OCI-LY7 (cell line): ENCODE data around the gene PRKCA. TPM values are rescaled to one million over a fixed set of nuclear protein-coding genes. Genes with fewer than 3 reads are reported as not detected.

ENCODE experiments used
- BruUV-seq: library from RNA; stranded (reverse); fragments of 400-500 nt; replicated peaks from 2 replicates; lab custom pipeline; 2021; lab: Mats Ljungman, UMichigan
- CTCF ChIA-PET: fragments of 300-600 bp; sonication (Branson Sonifier 250); formaldehyde crosslinking; loops from one replicate; lab custom pipeline; 2022; ENCODE audit warnings: antibody characterized with exemption; ENCODE audit not compliant: unreplicated experiment; lab: Charles Lee
- POLR2A ChIA-PET: fragments of 300-600 bp; sonication (Branson Sonifier 250); formaldehyde crosslinking; loops from one replicate; lab custom pipeline; 2022; ENCODE audit warnings: antibody characterized with exemption; lab: Charles Lee
- DNase-seq: peaks from one replicate; pipeline ENCODE4 v3.0.0-alpha.2; 2015; ENCODE audit warnings: low spot score
- H2AFZ ChIP-seq: fragments of 200-600 bp; sonication (generic), shearing (Covaris generic); 2 replicates; pipeline ENCODE4 v1.6.1; 2014; ENCODE audit warnings: mild to moderate bottlenecking, antibody characterized with exemption, low read length, moderate library complexity
- H3K27ac ChIP-seq: fragments of 200-600 bp; sonication (generic); 2 replicates; pipeline ENCODE4 v1.5.1; 2014; ENCODE audit warnings: mixed run types, low read depth, mild to moderate bottlenecking, moderate library complexity, low read length, inconsistent platforms; ENCODE audit not compliant: poor library complexity, severe bottlenecking
- H3K36me3 ChIP-seq: fragments of 200-600 bp; sonication (generic); 2 replicates; pipeline ENCODE4 v1.6.1; 2014; ENCODE audit warnings: mild to moderate bottlenecking, antibody characterized with exemption, low read length, moderate library complexity, mixed read lengths; ENCODE audit not compliant: insufficient read depth
- H3K4me1 ChIP-seq: fragments of 200-600 bp; sonication (generic); 2 replicates; pipeline ENCODE4 v1.5.1; 2014; ENCODE audit warnings: mild to moderate bottlenecking, low read length; ENCODE audit not compliant: insufficient read depth, poor library complexity, severe bottlenecking
- H3K4me2 ChIP-seq: fragments of 200-600 bp; sonication (generic); 2 replicates; pipeline ENCODE4 v1.6.1; 2014; ENCODE audit warnings: mild to moderate bottlenecking, low read length
- H3K4me3 ChIP-seq: fragments of 200-600 bp; sonication (generic); 2 replicates; pipeline ENCODE4 v1.5.1; 2014; ENCODE audit warnings: mild to moderate bottlenecking, low read depth, low read length; ENCODE audit not compliant: poor library complexity, severe bottlenecking
- H3K79me2 ChIP-seq: fragments of 200-600 bp; sonication (generic); 2 replicates; pipeline ENCODE4 v1.6.1; 2016; ENCODE audit warnings: low read depth, mild to moderate bottlenecking, low read length, moderate library complexity, mixed read lengths; ENCODE audit not compliant: insufficient read depth
- H3K9me2 ChIP-seq: fragments of 200-600 bp; sonication (generic); 2 replicates; pipeline ENCODE4 v1.6.1; 2016; ENCODE audit warnings: mild to moderate bottlenecking, low read length, mixed read lengths; ENCODE audit not compliant: insufficient read depth
- H3K9me3 ChIP-seq: fragments of 200-600 bp; sonication (generic); 2 replicates; pipeline ENCODE4 v1.6.1; 2014; ENCODE audit warnings: mild to moderate bottlenecking, mixed run types, low read length, mixed read lengths
- H4K20me1 ChIP-seq: fragments of 200-600 bp; sonication (generic); 2 replicates; pipeline ENCODE4 v1.6.1; 2014; ENCODE audit warnings: mild to moderate bottlenecking, antibody characterized with exemption, low read length, moderate library complexity, mixed read lengths; ENCODE audit not compliant: insufficient read depth
- EZH2phosphoT487 ChIP-seq: fragments of 200-600 bp; sonication (generic); IDR thresholded peaks from 2 replicates; pipeline ENCODE4 v1.6.1; 2018; ENCODE audit warnings: low read depth, borderline replicate concordance, mild to moderate bottlenecking, mixed run types, antibody characterized with exemption, low read length, moderate library complexity, mixed read lengths
- intact Hi-C: fragments of 100-400 bp; cut with micrococcal nuclease; formaldehyde crosslinking; loops from one replicate; pipeline ENCODE4 v1.10.0; 2022; ENCODE audit not compliant: unreplicated experiment
- total RNA-seq, 2 experiments: library from RNA; depleted of rRNA in 1 of 2; stranded (reverse); fragments of >200 nt in 1 of 2; shearing (Covaris generic) in 1 of 2; gene quantifications; 2 replicates each; pipeline ENCODE4 v1.2.3, GENCODE V29; 2014 to 2022
- TF ChIP-seq, protein P1 (sequence below): fragments of 200-600 bp; sonication (generic); conservative IDR thresholded peaks from 2 replicates; pipeline ENCODE4 v1.5.1; 2014; ENCODE audit warnings: mild to moderate bottlenecking, antibody characterized with exemption, low read length, moderate library complexity, mixed read lengths

PRKCA gene
- total RNA-seq, 2 experiments from 2014 or later: 6.6 to 32.1 TPM

DNA sequence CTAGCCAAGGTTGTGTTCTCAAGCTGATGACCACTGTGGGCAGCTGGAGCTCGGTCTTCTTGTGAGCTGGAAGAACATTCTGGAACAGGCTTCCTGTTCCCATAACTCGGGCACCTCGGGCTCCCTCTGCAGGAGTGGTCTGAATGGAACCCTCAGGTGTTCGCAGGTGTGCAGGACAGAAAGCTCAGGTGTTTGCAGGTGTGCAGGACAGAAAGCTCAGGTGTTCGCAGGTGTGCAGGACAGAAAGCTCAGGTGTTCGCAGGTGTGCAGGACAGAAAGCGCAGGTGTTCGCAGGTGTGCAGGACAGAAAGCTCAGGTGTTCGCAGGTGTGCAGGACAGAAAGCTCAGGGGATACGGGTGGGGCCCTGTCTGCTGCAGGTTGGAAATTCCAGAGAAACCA lies 423.5 kb downstream of the PRKCA start:
- no peaks in the 10 kb centered on the region for H3K9me2 ChIP-seq
- no peak for DNase-seq
- BruUV-seq: no TSS peak
- intact Hi-C loops: no loop called here
- no peak for TF ChIP-seq EZH2phosphoT487
- TF ChIP-seq, protein P1, sequence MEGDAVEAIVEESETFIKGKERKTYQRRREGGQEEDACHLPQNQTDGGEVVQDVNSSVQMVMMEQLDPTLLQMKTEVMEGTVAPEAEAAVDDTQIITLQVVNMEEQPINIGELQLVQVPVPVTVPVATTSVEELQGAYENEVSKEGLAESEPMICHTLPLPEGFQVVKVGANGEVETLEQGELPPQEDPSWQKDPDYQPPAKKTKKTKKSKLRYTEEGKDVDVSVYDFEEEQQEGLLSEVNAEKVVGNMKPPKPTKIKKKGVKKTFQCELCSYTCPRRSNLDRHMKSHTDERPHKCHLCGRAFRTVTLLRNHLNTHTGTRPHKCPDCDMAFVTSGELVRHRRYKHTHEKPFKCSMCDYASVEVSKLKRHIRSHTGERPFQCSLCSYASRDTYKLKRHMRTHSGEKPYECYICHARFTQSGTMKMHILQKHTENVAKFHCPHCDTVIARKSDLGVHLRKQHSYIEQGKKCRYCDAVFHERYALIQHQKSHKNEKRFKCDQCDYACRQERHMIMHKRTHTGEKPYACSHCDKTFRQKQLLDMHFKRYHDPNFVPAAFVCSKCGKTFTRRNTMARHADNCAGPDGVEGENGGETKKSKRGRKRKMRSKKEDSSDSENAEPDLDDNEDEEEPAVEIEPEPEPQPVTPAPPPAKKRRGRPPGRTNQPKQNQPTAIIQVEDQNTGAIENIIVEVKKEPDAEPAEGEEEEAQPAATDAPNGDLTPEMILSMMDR: no peak
- no peaks in the 10 kb centered on the region for H3K36me3 ChIP-seq
- no peaks in the 10 kb centered on the region for H4K20me1 ChIP-seq
- POLR2A ChIA-PET: interaction anchor here (0.5 to 0.6 kb wide), 2 partner anchors 134 to 715 kb away, joined by 3 read pairs; no protein-coding TSS in a partner anchor
- CTCF ChIA-PET: interaction anchor here (0.7 kb wide), 1 partner anchor 12 kb away, joined by 3 read pairs; no protein-coding TSS in a partner anchor
- H3K79me2 ChIP-seq: no peaks in the 10 kb centered on the region
- H3K4me2 ChIP-seq: no peak overlapping the region
- H3K9me3 ChIP-seq: no peaks in the 10 kb centered on the region
- H3K4me3 ChIP-seq: no peak overlapping the region
- no peaks in the 10 kb centered on the region for H3K4me1 ChIP-seq
- H3K27ac ChIP-seq: no peak overlapping the region
- H2AFZ ChIP-seq: no peak overlapping the region

DNA sequence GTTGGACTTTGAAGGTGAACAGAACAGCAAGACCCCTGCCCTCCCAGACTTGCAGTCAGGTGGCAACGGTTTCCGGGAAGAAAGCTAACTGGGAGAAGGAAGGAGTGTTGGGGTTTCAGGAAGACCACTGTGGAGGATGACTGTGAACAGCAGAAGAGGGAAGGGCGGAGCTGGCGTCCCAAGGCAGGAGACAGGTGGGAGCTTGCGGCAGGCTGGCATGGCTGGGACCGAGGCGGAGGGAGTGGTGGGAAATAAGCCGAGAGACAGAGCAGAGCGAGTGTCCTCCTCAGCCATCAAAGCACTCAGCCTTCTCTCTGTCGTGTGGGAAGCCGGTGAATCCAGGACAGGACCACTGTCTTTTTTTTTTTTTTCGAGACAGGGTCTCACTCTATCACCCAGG lies 424.0 kb downstream of the PRKCA start:
- Histone ChIP-seq H3K9me3 (no peaks in the 10 kb centered on the region), H3K79me2 (no peaks in the 10 kb centered on the region), H3K4me3 (no peak overlapping the region), H3K4me1 (no peaks in the 10 kb centered on the region), H3K4me2 (no peak overlapping the region), H3K9me2 (no peaks in the 10 kb centered on the region), H2AFZ (no peak overlapping the region), H3K36me3 (no peaks in the 10 kb centered on the region), H4K20me1 (no peaks in the 10 kb centered on the region), H3K27ac (no peak overlapping the region)
- BruUV-seq: no TSS peak
- POLR2A ChIA-PET: interaction anchor here (0.5 kb wide), 1 partner anchor 133 kb away, joined by 3 read pairs; no protein-coding TSS in a partner anchor
- CTCF ChIA-PET: interaction anchor here (0.7 kb wide), 1 partner anchor 12 kb away, joined by 3 read pairs; no protein-coding TSS in a partner anchor
- TF ChIP-seq, protein P1: no peak
- DNase-seq: no peak
- intact Hi-C loops: no loop called here

DNA sequence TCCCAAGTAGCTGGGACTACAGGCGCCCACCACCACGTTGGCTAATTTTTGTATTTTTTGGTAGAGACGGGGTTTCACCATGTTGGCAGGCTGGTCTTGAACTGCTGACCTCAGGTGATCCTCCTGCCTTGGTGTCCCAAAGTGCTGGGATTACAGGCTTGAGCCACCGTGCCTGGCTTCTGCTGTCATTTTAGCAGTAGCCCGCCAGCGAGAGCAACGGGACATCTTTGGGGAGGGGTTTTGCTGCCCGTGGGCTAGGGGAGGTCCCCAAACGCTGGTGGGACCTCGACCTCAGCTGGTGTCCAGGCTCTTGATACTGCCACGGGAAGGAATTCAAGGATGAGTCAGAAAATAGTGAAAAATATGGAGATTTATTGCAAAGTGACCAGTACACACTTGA lies 424.4 kb downstream of the PRKCA start:
- H3K4me3 ChIP-seq: no peak overlapping the region
- ChIA-PET CTCF (no interaction called here), POLR2A (interaction anchor here (0.6 kb wide), 1 partner anchor 30 kb away, joined by 4 read pairs; no protein-coding TSS in a partner anchor)
- H3K36me3 ChIP-seq: no peaks in the 10 kb centered on the region
- H4K20me1 ChIP-seq: no peaks in the 10 kb centered on the region
- H2AFZ ChIP-seq: no peak overlapping the region
- H3K9me3 ChIP-seq: no peaks in the 10 kb centered on the region
- no peak overlapping the region for H3K4me2 ChIP-seq
- H3K27ac ChIP-seq: no peak overlapping the region
- no peaks in the 10 kb centered on the region for H3K4me1 ChIP-seq
- no peak for TF ChIP-seq EZH2phosphoT487
- TF ChIP-seq, protein P1: no peak
- no TSS peak for BruUV-seq
- no peaks in the 10 kb centered on the region for H3K9me2 ChIP-seq
- no peak for DNase-seq
- intact Hi-C loops: no loop called here
- no peaks in the 10 kb centered on the region for H3K79me2 ChIP-seq
